Upper lobe of left lung (tissue), 6 donors: Measurements from ENCODE around the gene TMEM186. TPM values are rescaled to one million over a fixed set of nuclear protein-coding genes. Genes with fewer than 3 reads are reported as not detected.
"Not testable (repeated sequence)": the region's sequence is repeated elsewhere in the genome, so short reads cannot be mapped to it uniquely, and the experiment has no call there.

Experiments used
- ATAC-seq, 2 donors: fragments of 200-7000 bp; cut with Tn5 transposase; one replicate each; pipeline ENCODE4 v1.9.1; 2022; ENCODE audit warnings: mild to moderate bottlenecking in 2 of 2, moderate library complexity in 2 of 2; ENCODE audit not compliant: low FRiP score in 2 of 2
- DNase-seq, 2 donors: peaks; one replicate each; pipeline ENCODE4 v3.0.0-alpha.2; 2019 to 2020
- H3K27ac ChIP-seq, 4 donors: fragments of 200-600 bp; sonication (generic); one replicate each; pipeline ENCODE4 v1.5.1; 2016 to 2019
- H3K27me3 ChIP-seq, 4 donors: fragments of 200-600 bp; sonication (generic); one replicate each; pipeline ENCODE4 v1.5.1; 2017 to 2019
- H3K36me3 ChIP-seq, 4 donors: fragments of 200-600 bp; sonication (generic); one replicate each; pipeline ENCODE4 v1.5.1; 2016 to 2019
- H3K4me1 ChIP-seq, 4 donors: fragments of 200-600 bp; sonication (generic); one replicate each; pipeline ENCODE4 v1.5.1; 2018 to 2019
- H3K4me3 ChIP-seq, 4 donors: fragments of 200-600 bp; sonication (generic); one replicate each; pipeline ENCODE4 v1.5.1; 2017 to 2019; ENCODE audit warnings: mild to moderate bottlenecking in 2 of 4, moderate library complexity in 1 of 4
- H3K9me3 ChIP-seq, 4 donors: fragments of 200-600 bp; sonication (generic); one replicate each; pipeline ENCODE4 v1.5.1; 2018 to 2019
- CTCF ChIP-seq, 6 experiments: fragments of 450-650 bp in 4 of 6; fragments of 200-600 bp in 2 of 6; sonication (generic) in 2 of 6; IDR thresholded peaks; one replicate each; pipeline ENCODE4 v1.5.1; 2016 to 2019; ENCODE audit warnings: antibody characterized with exemption in 6 of 6
- EP300 ChIP-seq, 4 donors: sonication (generic); formaldehyde crosslinking; IDR thresholded peaks; one replicate each; pipeline ENCODE4 v1.5.1; 2017; ENCODE audit warnings: antibody characterized with exemption in 4 of 4, control low read depth in 2 of 4
- POLR2A ChIP-seq, 4 donors: fragments of 450-650 bp; IDR thresholded peaks; one replicate each; pipeline ENCODE4 v1.5.1; 2016 to 2017; ENCODE audit warnings: antibody characterized with exemption in 4 of 4, mild to moderate bottlenecking in 2 of 4
- POLR2AphosphoS5 ChIP-seq, 2 donors: sonication (generic); formaldehyde crosslinking; IDR thresholded peaks; one replicate each; pipeline ENCODE4 v1.5.1; 2017; ENCODE audit warnings: antibody characterized with exemption in 2 of 2
- WGBS, 2 donors: methylation state at CpG; one replicate each; pipeline ENCODE4 v1.1.5; 2017 to 2018; 5-methylcytosine and 5-hydroxymethylcytosine counted together
- total RNA-seq, 6 donors: library from RNA; depleted of rRNA in 4 of 6; stranded (reverse); fragments of >200 nt in 4 of 6; gene quantifications; one replicate each; pipeline versions ENCODE4 v1.1.0 to v1.2.1, GENCODE V29; 2016 to 2021
- donor health status: DM: no; HTN: no; CAD: no; lungs with moderate emphysema.
- donor health status: DM: no; HTN: yes; CAD: no; lungs with severe emphysema.

TMEM186 gene
- 10 to 100 TPM in 1 of 6 donors, 1 to 10 TPM in 5; 4.2 to 10.7 (median 6.9) TPM for total RNA-seq

GRCh38 chr16:8797364-8798173 lies at the start of gene TMEM186, which contains the start of gene PMM2:
TMEM186 (minus strand) TSS chr16:8797639; CDS start chr16:8797614, 25 bp downstream.
PMM2 (plus strand) TSS chr16:8797839; CDS start chr16:8797883, 44 bp downstream.
- TF ChIP-seq CTCF (IDR thresholded peaks at IDR 0.05), result peak in 4 of 6 experiments; percentile 9 to 50 (median 36)
- peak in 3 of 4 donors; percentile 10 to 77 (median 66) for TF ChIP-seq POLR2A (IDR thresholded peaks at IDR 0.05)
- TF ChIP-seq EP300 (IDR thresholded peaks at IDR 0.05), result peak in 1 of 4 donors; percentile 59
- TF ChIP-seq POLR2AphosphoS5 (IDR thresholded peaks at IDR 0.05), result peak; percentile 87 to 93
- peak; percentile 95 to 99 for DNase-seq
- Histone ChIP-seq H3K27me3 (no peaks in the 10 kb centered on the region), H3K9me3 (no peaks in the 10 kb centered on the region), H3K4me1 (peaks cover 26 to 43% (median 29%) of the 10 kb centered on the region in 4 donors), H3K4me3 (peak within 1 kb of the TSS; percentile 77 to 95 (median 88)), H3K36me3 (peaks cover 10 to 24% (median 13%) of the 10 kb centered on the region in 4 donors), H3K27ac (peak within 1 kb of the TSS; percentile 81 to 91 (median 85))
- peak; percentile 98 to 99 for ATAC-seq
- 0 to 1% methylated on average over 19 to 52 of the region's 61 CpGs for WGBS, 2 donors

GRCh38 chr16:8847145-8847544 lies 49.7 kb upstream of the TMEM186 start:
- Histone ChIP-seq H3K4me3 (no peak overlapping the region), H3K36me3 (peaks cover 0 to 43% (median 23%) of the 10 kb centered on the region in 4 donors), H3K27ac (peak overlapping the region in 1 of 4 donors; percentile 44), H3K9me3 (no peaks in the 10 kb centered on the region), H3K27me3 (no peaks in the 10 kb centered on the region), H3K4me1 (peaks cover 16 to 35% (median 25%) of the 10 kb centered on the region in 4 donors)
- 81 to 87% methylated on average over 13 of the region's 13 CpGs for WGBS, 2 donors
- no peak for TF ChIP-seq POLR2A (IDR thresholded peaks at IDR 0.05)
- TF ChIP-seq EP300 (IDR thresholded peaks at IDR 0.05), result no peak
- TF ChIP-seq CTCF (IDR thresholded peaks at IDR 0.05), result no peak
- TF ChIP-seq POLR2AphosphoS5 (IDR thresholded peaks at IDR 0.05), result no peak
- no peak for DNase-seq
- ATAC-seq, result no peak

- Histone ChIP-seq H3K4me1 (peaks cover 16 to 32% (median 24%) of the 10 kb centered on the region in 4 donors), H3K9me3 (no peaks in the 10 kb centered on the region), H3K36me3 (peaks cover 0 to 42% (median 23%) of the 10 kb centered on the region in 4 donors), H3K4me3 (no peak overlapping the region), H3K27me3 (no peaks in the 10 kb centered on the region), H3K27ac (no peak overlapping the region)
- no peak for TF ChIP-seq EP300 (IDR thresholded peaks at IDR 0.05)
- no peak for TF ChIP-seq POLR2A (IDR thresholded peaks at IDR 0.05)
- no peak for TF ChIP-seq POLR2AphosphoS5 (IDR thresholded peaks at IDR 0.05)
- TF ChIP-seq CTCF (IDR thresholded peaks at IDR 0.05), result no peak
- ATAC-seq (no peak), DNase-seq (no peak)
- WGBS, 2 donors, result 84 to 89% methylated on average over 9 to 10 of the region's 10 CpGs
Observed at GRCh38 chr16:8846401-8846932, 49.0 kb upstream of the TMEM186 start.

- H3K4me3 ChIP-seq, result no peak overlapping the region
- DNase-seq, result no peak
- 93 to 97% methylated on average over 7 of the region's 7 CpGs for WGBS, 2 donors
- no peak overlapping the region for H3K27ac ChIP-seq
- peak in 1 of 2 donors; percentile 53 for ATAC-seq
- TF ChIP-seq POLR2A (IDR thresholded peaks at IDR 0.05) (no peak), EP300 (IDR thresholded peaks at IDR 0.05) (no peak), POLR2AphosphoS5 (IDR thresholded peaks at IDR 0.05) (no peak), CTCF (IDR thresholded peaks at IDR 0.05) (no peak)
- no peaks in the 10 kb centered on the region for H3K27me3 ChIP-seq
- peaks cover 0 to 42% (median 23%) of the 10 kb centered on the region in 4 donors for H3K36me3 ChIP-seq
- no peaks in the 10 kb centered on the region for H3K9me3 ChIP-seq
- H3K4me1 ChIP-seq, result peaks cover 16 to 26% (median 18%) of the 10 kb centered on the region in 4 donors
Observed at GRCh38 chr16:8845699-8846298, 48.4 kb upstream of the TMEM186 start.

- H3K4me1 ChIP-seq, H3K9me3 ChIP-seq, H3K27me3 ChIP-seq, DNase-seq, H3K4me3 ChIP-seq, H3K27ac ChIP-seq, ATAC-seq: not testable (repeated sequence)
- WGBS, 2 donors, result 87 to 92% methylated on average over 5 to 10 of the region's 12 CpGs
- H3K36me3 ChIP-seq, result peaks cover 0 to 18% (median 5%) of the 10 kb centered on the region in 4 donors
Observed at GRCh38 chr16:8843296-8843695, 45.9 kb upstream of the TMEM186 start.

GRCh38 chr16:8842016-8842415 lies 44.6 kb upstream of the TMEM186 start:
- not testable (repeated sequence) for ATAC-seq, H3K9me3 ChIP-seq, DNase-seq, H3K4me1 ChIP-seq, H3K36me3 ChIP-seq, H3K27me3 ChIP-seq
- H3K4me3 ChIP-seq, result peak overlapping the region in 2 of 4 donors; percentile 20 to 23
- 50 to 51% methylated on average over 4 of the region's 4 CpGs for WGBS, 2 donors
- H3K27ac ChIP-seq, result peak overlapping the region in 3 of 4 donors; percentile 46 to 73 (median 67)

- WGBS, 2 donors, result 69 to 83% methylated on average over 15 of the region's 15 CpGs
- Histone ChIP-seq H3K4me1 (peaks cover 4 to 11% (median 8%) of the 10 kb centered on the region in 4 donors), H3K27ac (peak overlapping the region in 1 of 4 donors; percentile 1), H3K4me3 (peak overlapping the region in 1 of 4 donors; percentile 4)
- H3K36me3 ChIP-seq, H3K27me3 ChIP-seq, ATAC-seq, DNase-seq, H3K9me3 ChIP-seq: not testable (repeated sequence)
Observed at GRCh38 chr16:8837594-8837993, 40.2 kb upstream of the TMEM186 start.
